Chondrocyte (in vitro differentiated cells): ENCODE data around the gene MANEA. TPM values are rescaled to one million over a fixed set of nuclear protein-coding genes. Genes with fewer than 3 reads are reported as not detected.

Experiments used
- DNase-seq: peaks from one replicate; pipeline ENCODE4 v3.0.0; 2021; ENCODE audit warnings: mixed read lengths, low spot score
- H3K27ac Mint-ChIP-seq: one replicate; pipeline ENCODE4 v1.8.0; 2021; ENCODE audit warnings: mild to moderate bottlenecking, moderate library complexity, mixed read lengths; ENCODE audit not compliant: unreplicated experiment
- H3K27me3 Mint-ChIP-seq: 2 replicates; pipeline ENCODE4 v1.8.0; 2021; ENCODE audit warnings: low read depth, mixed read lengths
- H3K36me3 Mint-ChIP-seq: 2 replicates; pipeline ENCODE4 v1.8.0; 2021; ENCODE audit warnings: low read depth, mixed read lengths
- H3K4me1 Mint-ChIP-seq: 2 replicates; pipeline ENCODE4 v1.8.0; 2021; ENCODE audit warnings: low read depth, mild to moderate bottlenecking, mixed read lengths
- H3K4me3 Mint-ChIP-seq: one replicate; pipeline ENCODE4 v1.8.0; 2021; ENCODE audit warnings: mild to moderate bottlenecking, moderate library complexity, mixed read lengths; ENCODE audit not compliant: unreplicated experiment
- H3K9me3 Mint-ChIP-seq: 2 replicates; pipeline ENCODE4 v1.8.0; 2021; ENCODE audit warnings: low read depth, mixed read lengths
- CTCF ChIP-seq: fragments of 200-600 bp; sonication (generic); IDR thresholded peaks from 2 replicates; pipeline ENCODE4 v1.5.0; 2021; ENCODE audit warnings: antibody characterized with exemption, mild to moderate bottlenecking, moderate library complexity
- total RNA-seq: library from RNA; stranded (reverse); gene quantifications from 3 replicates; pipeline ENCODE4 v1.2.1, GENCODE V29; 2021

The MANEA gene
- total RNA-seq, 1 donor from 2014 or later = 12.0 TPM

GRCh38 chr6:95648636-95649035 lies 71.3 kb downstream of the MANEA start:
- no peak overlapping the region for H3K4me3 Mint-ChIP-seq
- H3K4me1 Mint-ChIP-seq = no peaks in the 10 kb centered on the region
- H3K27me3 Mint-ChIP-seq = no peaks in the 10 kb centered on the region
- H3K27ac Mint-ChIP-seq = no peak overlapping the region
- H3K9me3 Mint-ChIP-seq = peaks cover 13% of the 10 kb centered on the region
- no peak for TF ChIP-seq CTCF
- no peaks in the 10 kb centered on the region for H3K36me3 Mint-ChIP-seq
- DNase-seq = no peak

GRCh38 chr6:95649451-95649850 lies 72.1 kb downstream of the MANEA start:
- Mint-ChIP-seq H3K27ac (no peak overlapping the region), H3K4me3 (no peak overlapping the region), H3K36me3 (no peaks in the 10 kb centered on the region), H3K4me1 (no peaks in the 10 kb centered on the region), H3K9me3 (peaks cover 12% of the 10 kb centered on the region), H3K27me3 (no peaks in the 10 kb centered on the region)
- no peak for TF ChIP-seq CTCF
- DNase-seq = no peak

- Mint-ChIP-seq H3K9me3 (no peaks in the 10 kb centered on the region), H3K36me3 (no peaks in the 10 kb centered on the region), H3K27me3 (no peaks in the 10 kb centered on the region), H3K4me3 (no peak overlapping the region), H3K27ac (no peak overlapping the region), H3K4me1 (no peaks in the 10 kb centered on the region)
- TF ChIP-seq CTCF = no peak
- DNase-seq = no peak
Measured at GRCh38 chr6:95654176-95654575, 76.8 kb downstream of the MANEA start.

- no peaks in the 10 kb centered on the region for H3K36me3 Mint-ChIP-seq
- DNase-seq = no peak
- no peaks in the 10 kb centered on the region for H3K4me1 Mint-ChIP-seq
- H3K4me3 Mint-ChIP-seq = no peak overlapping the region
- H3K9me3 Mint-ChIP-seq = no peaks in the 10 kb centered on the region
- no peak overlapping the region for H3K27ac Mint-ChIP-seq
- TF ChIP-seq CTCF = no peak
- peaks cover 2% of the 10 kb centered on the region for H3K27me3 Mint-ChIP-seq
Measured at GRCh38 chr6:95658886-95659285, 81.6 kb downstream of the MANEA start.
